Liver (tissue), 9 donors: ENCODE results near the gene ASB1. TPM values are rescaled to one million over a fixed set of nuclear protein-coding genes. Genes with fewer than 3 reads are reported as not detected.

Experiments
- DNase-seq: peaks from one replicate; pipeline ENCODE4 v3.0.0-alpha.2; 2017; ENCODE audit warnings: low spot score
- H3K27ac ChIP-seq, 2 donors: one replicate each; pipeline ENCODE4 v1.7.0; 2013; ENCODE audit warnings: inconsistent platforms in 2 of 2, low read length in 2 of 2, control low read depth in 1 of 2, low read depth in 1 of 2, mild to moderate bottlenecking in 1 of 2
- H3K27me3 ChIP-seq, 4 donors: one replicate each; pipeline versions ENCODE4 v1.6.1 to v1.7.0; 2013; ENCODE audit warnings: low read length in 3 of 4, inconsistent platforms in 1 of 4, mild to moderate bottlenecking in 1 of 4, moderate library complexity in 1 of 4; ENCODE audit not compliant: control insufficient read depth in 4 of 4, insufficient read depth in 4 of 4
- H3K36me3 ChIP-seq, 4 donors: one replicate each; pipeline versions ENCODE4 v1.6.1 to v1.7.0; 2013; ENCODE audit warnings: low read length in 3 of 4, mild to moderate bottlenecking in 3 of 4, low read depth in 1 of 4, moderate library complexity in 1 of 4; ENCODE audit not compliant: control insufficient read depth in 4 of 4, insufficient read depth in 3 of 4
- H3K4me1 ChIP-seq, 4 donors: one replicate each; pipeline versions ENCODE4 v1.6.1 to v1.7.0; 2013; ENCODE audit warnings: low read length in 3 of 4, mild to moderate bottlenecking in 3 of 4, moderate library complexity in 1 of 4; ENCODE audit not compliant: control insufficient read depth in 4 of 4, insufficient read depth in 4 of 4
- H3K4me3 ChIP-seq, 3 donors: one replicate each; pipeline versions ENCODE4 v1.6.1 to v1.7.0; 2013; ENCODE audit warnings: low read length in 3 of 3, control low read depth in 1 of 3, low read depth in 1 of 3, mild to moderate bottlenecking in 1 of 3
- H3K9ac ChIP-seq, 2 donors: one replicate each; pipeline ENCODE4 v1.7.0; 2013; ENCODE audit warnings: low read length in 2 of 2, mild to moderate bottlenecking in 2 of 2, moderate library complexity in 2 of 2, control low read depth in 1 of 2, low read depth in 1 of 2
- H3K9me3 ChIP-seq, 4 donors: one replicate each; pipeline versions ENCODE4 v1.6.1 to v1.7.0; 2013; ENCODE audit warnings: low read length in 3 of 4; ENCODE audit not compliant: control insufficient read depth in 4 of 4
- EGR1 ChIP-seq, 2 donors: IDR thresholded peaks; 2 replicates each; pipeline ENCODE4 v1.6.1; 2016 to 2018; ENCODE audit warnings: antibody characterized with exemption in 2 of 2, low read depth in 2 of 2
- FOXA1 ChIP-seq: IDR thresholded peaks from 2 replicates; pipeline ENCODE4 v1.6.1; 2016; ENCODE audit warnings: antibody characterized with exemption
- FOXA2 ChIP-seq: IDR thresholded peaks from 2 replicates; pipeline ENCODE4 v1.6.1; 2016; ENCODE audit warnings: antibody characterized with exemption
- GABPA ChIP-seq, 2 donors: IDR thresholded peaks in 1 of 2; conservative IDR thresholded peaks in 1 of 2; 2 replicates each; pipeline ENCODE4 v1.6.1; 2016; ENCODE audit warnings: antibody characterized with exemption in 2 of 2, mild to moderate bottlenecking in 1 of 2, moderate library complexity in 1 of 2
- HNF4A ChIP-seq, 2 donors: conservative IDR thresholded peaks; 2 replicates each; pipeline ENCODE4 v1.6.1; 2016; ENCODE audit warnings: antibody characterized with exemption in 2 of 2, mild to moderate bottlenecking in 2 of 2
- HNF4G ChIP-seq: IDR thresholded peaks from 2 replicates; pipeline ENCODE4 v1.6.1; 2016; ENCODE audit warnings: antibody characterized with exemption
- JUND ChIP-seq, 2 donors: IDR thresholded peaks; 2 replicates each; pipeline ENCODE4 v1.6.1; 2016; ENCODE audit warnings: antibody characterized with exemption in 2 of 2
- NR2F2 ChIP-seq: IDR thresholded peaks from 2 replicates; pipeline ENCODE4 v1.6.1; 2016; ENCODE audit warnings: antibody characterized with exemption
- RAD21 ChIP-seq, 2 donors: IDR thresholded peaks; 2 replicates each; pipeline ENCODE4 v1.6.1; 2016; ENCODE audit warnings: antibody characterized with exemption in 2 of 2, mild to moderate bottlenecking in 2 of 2
- RXRA ChIP-seq, 2 donors: IDR thresholded peaks; 2 replicates each; pipeline ENCODE4 v1.6.1; 2017 to 2018; ENCODE audit warnings: antibody characterized with exemption in 2 of 2, mild to moderate bottlenecking in 1 of 2
- SP1 ChIP-seq: IDR thresholded peaks from 2 replicates; pipeline ENCODE4 v1.6.1; 2018; ENCODE audit warnings: antibody characterized with exemption, mild to moderate bottlenecking
- TAF1 ChIP-seq: conservative IDR thresholded peaks from 2 replicates; pipeline ENCODE4 v1.6.1; 2016; ENCODE audit warnings: antibody characterized with exemption, mild to moderate bottlenecking
- YY1 ChIP-seq: IDR thresholded peaks from 2 replicates; pipeline ENCODE4 v1.6.1; 2016; ENCODE audit warnings: antibody characterized with exemption, mild to moderate bottlenecking
- WGBS: extraction: QIAGEN DNeasy Blood & Tissue Kit; methylation state at CpG from one replicate; pipeline ENCODE4 v1.1.7; 2013; 5-methylcytosine and 5-hydroxymethylcytosine counted together
- polyA plus RNA-seq, 2 donors: library from polyadenylated mRNA; stranded (reverse) in 1 of 2; unstranded in 1 of 2; fragments of 200-250 nt in 1 of 2; fragments of >200 nt in 1 of 2; fragmentation: Nextera tagmentation in 1 of 2; extraction: Ambion mirVana in 1 of 2; gene quantifications; one replicate each; pipeline versions ENCODE4 v1.2.1 to v1.2.3, GENCODE V29; 2013 to 2015
- total RNA-seq, 2 donors: library from RNA; depleted of rRNA; stranded (reverse); fragments of >200 nt; gene quantifications; one replicate each; pipeline ENCODE4 v1.2.3, GENCODE V29; 2014
- TF ChIP-seq, protein P1 (sequence below): IDR thresholded peaks from 2 replicates; pipeline ENCODE4 v1.6.1; 2016; ENCODE audit warnings: antibody characterized with exemption
- TF ChIP-seq, protein P2 (sequence below): IDR thresholded peaks from 2 replicates; pipeline ENCODE4 v1.6.1; 2016; ENCODE audit warnings: antibody characterized with exemption
- TF ChIP-seq, protein P3 (sequence below): fragments of 150-350 bp; IDR thresholded peaks from 2 replicates; pipeline ENCODE4 v1.5.1; 2017; ENCODE audit warnings: improper control_type of control experiment, low read depth, low read length; ENCODE audit not compliant: missing input control
- donor health status: healthy.
- donor health status: healthy.
- donor health status: healthy.
- donor health status: healthy.
- donor health status: healthy.

ASB1 gene
- total and polyA plus RNA-seq, 4 donors = 6.1 to 15.2 (median 10.5) TPM

DNA sequence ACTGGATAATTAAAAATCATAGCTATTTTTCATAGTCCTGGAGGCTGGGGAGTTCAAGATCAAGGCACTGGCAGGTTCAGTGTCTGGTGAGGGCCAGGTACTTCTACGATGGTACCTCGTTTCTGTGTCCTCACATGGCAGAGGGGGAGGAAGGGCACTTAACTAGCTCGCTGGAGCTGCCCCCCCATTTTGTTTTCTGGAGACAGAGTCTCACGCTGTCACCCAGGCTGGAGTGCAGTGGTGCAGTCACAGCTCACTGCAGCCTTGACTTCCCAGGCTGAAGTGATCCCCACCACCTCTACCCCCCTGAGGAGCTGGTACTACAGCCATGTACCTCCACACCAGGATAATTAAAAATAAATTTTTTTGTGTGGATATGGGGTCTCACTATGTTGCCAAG, 40.3 kb downstream of the ASB1 start:
- H3K9ac ChIP-seq = no peak overlapping the region
- TF ChIP-seq HNF4A (conservative IDR thresholded peaks at IDR 0.05) (no peak), JUND (IDR thresholded peaks at IDR 0.05) (no peak), FOXA1 (no peak)
- no peaks in the 10 kb centered on the region for H3K9me3 ChIP-seq
- no peak overlapping the region for H3K4me3 ChIP-seq
- no peaks in the 10 kb centered on the region for H3K4me1 ChIP-seq
- 87% methylated on average over 4 of the region's 4 CpGs for WGBS
- no peak overlapping the region for H3K27ac ChIP-seq
- H3K27me3 ChIP-seq = no peaks in the 10 kb centered on the region
- no peaks in the 10 kb centered on the region for H3K36me3 ChIP-seq
- DNase-seq = no peak

DNA sequence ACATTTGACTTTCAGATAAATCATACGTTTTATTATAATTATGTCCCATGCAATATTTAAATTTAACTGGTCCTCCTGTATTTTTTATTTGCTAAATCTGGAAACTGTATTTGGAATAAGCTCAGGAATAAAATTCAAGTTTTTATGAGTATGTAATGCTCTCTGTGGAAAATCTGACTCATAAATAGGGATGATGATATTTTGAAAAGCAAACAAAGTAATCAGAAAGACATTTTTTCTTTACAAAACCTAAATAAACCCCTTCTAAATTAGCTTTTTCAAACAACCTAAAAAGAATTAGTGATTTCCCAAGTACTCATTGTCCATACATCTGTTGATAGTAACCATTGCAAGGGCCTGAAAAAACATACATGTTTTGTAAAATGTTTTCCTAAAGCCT, 41.1 kb downstream of the ASB1 start:
- H3K36me3 ChIP-seq = no peaks in the 10 kb centered on the region
- H3K4me1 ChIP-seq = no peaks in the 10 kb centered on the region
- TF ChIP-seq FOXA1 (no peak), SP1 (no peak), JUND (IDR thresholded peaks at IDR 0.05) (no peak), EGR1 (IDR thresholded peaks at IDR 0.05; ENCODE audit: low read depth in 2 of 2) (no peak), RXRA (IDR thresholded peaks at IDR 0.05) (no peak), NR2F2 (no peak), GABPA (IDR thresholded peaks at IDR 0.05 in 1 of 2, conservative IDR thresholded peaks at IDR 0.05 in 1 of 2) (no peak), YY1 (no peak), TAF1 (no peak), HNF4G (no peak)
- TF ChIP-seq, protein P1, sequence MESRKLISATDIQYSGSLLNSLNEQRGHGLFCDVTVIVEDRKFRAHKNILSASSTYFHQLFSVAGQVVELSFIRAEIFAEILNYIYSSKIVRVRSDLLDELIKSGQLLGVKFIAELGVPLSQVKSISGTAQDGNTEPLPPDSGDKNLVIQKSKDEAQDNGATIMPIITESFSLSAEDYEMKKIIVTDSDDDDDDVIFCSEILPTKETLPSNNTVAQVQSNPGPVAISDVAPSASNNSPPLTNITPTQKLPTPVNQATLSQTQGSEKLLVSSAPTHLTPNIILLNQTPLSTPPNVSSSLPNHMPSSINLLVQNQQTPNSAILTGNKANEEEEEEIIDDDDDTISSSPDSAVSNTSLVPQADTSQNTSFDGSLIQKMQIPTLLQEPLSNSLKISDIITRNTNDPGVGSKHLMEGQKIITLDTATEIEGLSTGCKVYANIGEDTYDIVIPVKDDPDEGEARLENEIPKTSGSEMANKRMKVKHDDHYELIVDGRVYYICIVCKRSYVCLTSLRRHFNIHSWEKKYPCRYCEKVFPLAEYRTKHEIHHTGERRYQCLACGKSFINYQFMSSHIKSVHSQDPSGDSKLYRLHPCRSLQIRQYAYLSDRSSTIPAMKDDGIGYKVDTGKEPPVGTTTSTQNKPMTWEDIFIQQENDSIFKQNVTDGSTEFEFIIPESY = no peak
- TF ChIP-seq, protein P2, sequence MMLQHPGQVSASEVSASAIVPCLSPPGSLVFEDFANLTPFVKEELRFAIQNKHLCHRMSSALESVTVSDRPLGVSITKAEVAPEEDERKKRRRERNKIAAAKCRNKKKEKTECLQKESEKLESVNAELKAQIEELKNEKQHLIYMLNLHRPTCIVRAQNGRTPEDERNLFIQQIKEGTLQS = no peak
- TF ChIP-seq, protein P3, sequence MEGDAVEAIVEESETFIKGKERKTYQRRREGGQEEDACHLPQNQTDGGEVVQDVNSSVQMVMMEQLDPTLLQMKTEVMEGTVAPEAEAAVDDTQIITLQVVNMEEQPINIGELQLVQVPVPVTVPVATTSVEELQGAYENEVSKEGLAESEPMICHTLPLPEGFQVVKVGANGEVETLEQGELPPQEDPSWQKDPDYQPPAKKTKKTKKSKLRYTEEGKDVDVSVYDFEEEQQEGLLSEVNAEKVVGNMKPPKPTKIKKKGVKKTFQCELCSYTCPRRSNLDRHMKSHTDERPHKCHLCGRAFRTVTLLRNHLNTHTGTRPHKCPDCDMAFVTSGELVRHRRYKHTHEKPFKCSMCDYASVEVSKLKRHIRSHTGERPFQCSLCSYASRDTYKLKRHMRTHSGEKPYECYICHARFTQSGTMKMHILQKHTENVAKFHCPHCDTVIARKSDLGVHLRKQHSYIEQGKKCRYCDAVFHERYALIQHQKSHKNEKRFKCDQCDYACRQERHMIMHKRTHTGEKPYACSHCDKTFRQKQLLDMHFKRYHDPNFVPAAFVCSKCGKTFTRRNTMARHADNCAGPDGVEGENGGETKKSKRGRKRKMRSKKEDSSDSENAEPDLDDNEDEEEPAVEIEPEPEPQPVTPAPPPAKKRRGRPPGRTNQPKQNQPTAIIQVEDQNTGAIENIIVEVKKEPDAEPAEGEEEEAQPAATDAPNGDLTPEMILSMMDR = no peak
- H3K9ac ChIP-seq = no peak overlapping the region
- H3K27ac ChIP-seq = no peak overlapping the region
- no peak for DNase-seq
- no peak overlapping the region for H3K4me3 ChIP-seq
- peaks cover 0 to 6% (median 0%) of the 10 kb centered on the region in 4 donors for H3K9me3 ChIP-seq
- 77% methylated on average over 1 of the region's 1 CpG for WGBS
- no peaks in the 10 kb centered on the region for H3K27me3 ChIP-seq

DNA sequence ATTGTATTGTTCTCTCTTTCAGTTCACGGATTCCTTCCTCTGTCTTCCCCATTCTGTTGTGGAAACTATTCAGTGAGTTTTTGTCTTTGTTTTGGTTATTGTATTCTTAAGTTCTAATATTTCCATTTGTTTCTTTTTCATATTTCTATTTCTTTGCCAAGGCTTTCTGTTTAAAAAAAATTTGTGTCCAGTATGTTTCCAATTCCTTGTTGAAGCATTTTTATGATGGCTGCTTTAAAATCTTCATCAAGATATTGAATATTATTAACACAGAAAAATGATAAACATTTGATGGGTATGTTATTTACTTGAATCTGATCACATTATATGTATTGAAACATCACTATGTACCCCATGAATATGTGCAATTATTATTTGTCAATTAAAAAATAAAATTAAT, 42.4 kb downstream of the ASB1 start:
- H3K36me3 ChIP-seq = no peaks in the 10 kb centered on the region
- no peak for DNase-seq
- no peaks in the 10 kb centered on the region for H3K27me3 ChIP-seq
- 98% methylated on average over 1 of the region's 1 CpG for WGBS
- H3K9me3 ChIP-seq = peaks cover 0 to 14% (median 0%) of the 10 kb centered on the region in 4 donors
- H3K4me3 ChIP-seq = no peak overlapping the region
- TF ChIP-seq, protein P2 = no peak
- TF ChIP-seq GABPA (IDR thresholded peaks at IDR 0.05 in 1 of 2, conservative IDR thresholded peaks at IDR 0.05 in 1 of 2) = no peak
- TF ChIP-seq HNF4G = no peak
- TF ChIP-seq TAF1 = no peak
- TF ChIP-seq, protein P3 = no peak
- TF ChIP-seq EGR1 (IDR thresholded peaks at IDR 0.05; ENCODE audit: low read depth in 2 of 2) = no peak
- TF ChIP-seq RXRA (IDR thresholded peaks at IDR 0.05) = no peak
- no peak for TF ChIP-seq RAD21 (IDR thresholded peaks at IDR 0.05)
- no peak for TF ChIP-seq HNF4A (conservative IDR thresholded peaks at IDR 0.05)
- TF ChIP-seq JUND (IDR thresholded peaks at IDR 0.05) = no peak
- TF ChIP-seq SP1 = no peak
- TF ChIP-seq, protein P1 = no peak
- TF ChIP-seq FOXA2 = no peak
- no peak for TF ChIP-seq FOXA1
- no peak overlapping the region for H3K9ac ChIP-seq
- no peak overlapping the region for H3K27ac ChIP-seq
- no peaks in the 10 kb centered on the region for H3K4me1 ChIP-seq
